A549 (cell line): ENCODE data around the gene NTSR1. TPM values are rescaled to one million over a fixed set of nuclear protein-coding genes. Genes with fewer than 3 reads are reported as not detected.

ENCODE experiments used
- ATAC-seq, 2 experiments: fragments of 200-7000 bp in 1 of 2; fragments of >200 bp in 1 of 2; cut with Nextera tagmentation in 1 of 2; cut with Tn5 transposase in 1 of 2; 3 replicates each; pipeline versions ENCODE4 v1.8.0 to v1.9.1; 2018 to 2020; ENCODE audit warnings: mild to moderate bottlenecking in 1 of 2, moderate library complexity in 1 of 2
- CTCF ChIA-PET: fragments of 300-600 bp; sonication (Branson Sonifier 250); formaldehyde crosslinking; extraction: SDS; loops from one replicate; lab custom pipeline; 2021; ENCODE audit warnings: antibody characterized with exemption, inconsistent platforms; lab: Yijun Ruan, JAX
- POLR2A ChIA-PET: fragments of 350-600 bp; formaldehyde crosslinking; extraction: SDS; loops from one replicate; lab custom pipeline; 2021; ENCODE audit warnings: antibody characterized with exemption, inconsistent platforms; lab: Yijun Ruan, JAX
- DNase-seq, 2 experiments: peaks; one replicate each; pipeline versions ENCODE4 v3.0.0 to v3.0.0-alpha.2; 2011 to 2016; ENCODE audit warnings: low read depth in 1 of 2, low spot score in 1 of 2
- FAIRE-seq: peaks from 2 replicates; lab custom pipeline; 2011; peaks lifted over from hg19 to GRCh38; lab: Jason Lieb, UNC
- H3K27ac ChIP-seq, 2 experiments: fragments of >200 bp; sonication (Bioruptor Twin); formaldehyde crosslinking; 3 replicates each; pipeline ENCODE4 v1.5.1; 2016 to 2017
- H3K4me1 ChIP-seq: fragments of >200 bp; sonication (Bioruptor Twin); formaldehyde crosslinking; 3 replicates; pipeline ENCODE4 v1.6.1; 2016
- H3K4me2 ChIP-seq: fragments of >200 bp; sonication (Bioruptor Twin); formaldehyde crosslinking; 3 replicates; pipeline ENCODE4 v1.6.1; 2016
- H3K4me3 ChIP-seq: fragments of >200 bp; sonication (Bioruptor Twin); formaldehyde crosslinking; 3 replicates; pipeline ENCODE4 v1.5.1; 2016
- H3K9me3 ChIP-seq: fragments of >200 bp; sonication (Bioruptor Twin); formaldehyde crosslinking; 3 replicates; pipeline ENCODE4 v1.6.1; 2016
- CBX8 ChIP-seq: fragments of 200-600 bp; sonication (generic); IDR thresholded peaks from 2 replicates; pipeline ENCODE4 v1.6.1; 2016
- CEBPB ChIP-seq, 2 experiments: fragments of >200 bp in 1 of 2; sonication (Bioruptor Twin) in 1 of 2; formaldehyde crosslinking in 1 of 2; IDR thresholded peaks; 2 replicates each; pipeline ENCODE4 v1.6.1; 2012 to 2016
- CHD2 ChIP-seq: fragments of 150-350 bp; IDR thresholded peaks from 2 replicates; pipeline ENCODE4 v1.6.1; 2014; ENCODE audit warnings: low read length; ENCODE audit not compliant: partially characterized antibody
- CHD4 ChIP-seq: fragments of 200-600 bp; sonication (generic); IDR thresholded peaks from 2 replicates; pipeline ENCODE4 v1.6.1; 2016; ENCODE audit warnings: antibody characterized with exemption, mild to moderate bottlenecking, borderline replicate concordance
- E2F6 ChIP-seq: IDR thresholded peaks from 2 replicates; pipeline ENCODE4 v1.6.1; 2012; ENCODE audit warnings: low read depth, borderline replicate concordance
- EHF ChIP-seq: fragments of 250-450 bp; sonication (Bioruptor Pico); IDR thresholded peaks from 2 replicates; pipeline ENCODE4 v1.5.0; 2020; ENCODE audit warnings: mild to moderate bottlenecking
- EHMT2 ChIP-seq: fragments of 200-600 bp; sonication (generic); IDR thresholded peaks from 2 replicates; pipeline ENCODE4 v1.6.1; 2016; ENCODE audit warnings: antibody characterized with exemption, low read depth, mild to moderate bottlenecking, moderate library complexity
- FOSB ChIP-seq: fragments of 250-450 bp; sonication (Bioruptor Pico); IDR thresholded peaks from 2 replicates; pipeline ENCODE4 v1.5.0; 2020; ENCODE audit warnings: mild to moderate bottlenecking, moderate library complexity
- FOXS1 ChIP-seq: fragments of 250-450 bp; sonication (Bioruptor Pico); IDR thresholded peaks from 2 replicates; pipeline ENCODE4 v1.5.0; 2020; ENCODE audit warnings: mild to moderate bottlenecking, moderate library complexity
- HDAC2 ChIP-seq: fragments of 200-600 bp; sonication (generic); IDR thresholded peaks from 2 replicates; pipeline ENCODE4 v1.6.1; 2016
- HOXA7 ChIP-seq: fragments of 250-450 bp; sonication (Bioruptor Pico); IDR thresholded peaks from 2 replicates; pipeline ENCODE4 v1.5.0; 2020; ENCODE audit warnings: mild to moderate bottlenecking, moderate library complexity
- HOXB13 ChIP-seq: fragments of 250-450 bp; sonication (Bioruptor Pico); IDR thresholded peaks from 2 replicates; pipeline ENCODE4 v1.5.0; 2020; ENCODE audit warnings: low read depth, mild to moderate bottlenecking, moderate library complexity
- JUNB ChIP-seq: fragments of >200 bp; sonication (Bioruptor Twin); formaldehyde crosslinking; IDR thresholded peaks from 2 replicates; pipeline ENCODE4 v1.6.1; 2016
- KDM1A ChIP-seq: fragments of 200-600 bp; sonication (generic); IDR thresholded peaks from 2 replicates; pipeline ENCODE4 v1.6.1; 2016; ENCODE audit warnings: low read depth, mild to moderate bottlenecking
- MAFK ChIP-seq: fragments of 450-650 bp; IDR thresholded peaks from 2 replicates; pipeline ENCODE4 v1.6.1; 2014; ENCODE audit not compliant: partially characterized antibody
- NPAS2 ChIP-seq: fragments of 250-450 bp; sonication (Bioruptor Pico); IDR thresholded peaks from 2 replicates; pipeline ENCODE4 v1.8.0; 2022; ENCODE audit warnings: mild to moderate bottlenecking, moderate library complexity, borderline replicate concordance
- POLR2A ChIP-seq: IDR thresholded peaks from 2 replicates; pipeline ENCODE4 v1.6.1; 2012; ENCODE audit warnings: mild to moderate bottlenecking, low read length
- RAD21 ChIP-seq, 2 experiments: fragments of >200 bp in 1 of 2; sonication (Bioruptor Twin) in 1 of 2; formaldehyde crosslinking in 1 of 2; IDR thresholded peaks in 1 of 2; conservative IDR thresholded peaks in 1 of 2; 2 replicates in 1 of 2; 3 replicates in 1 of 2; pipeline ENCODE4 v1.6.1; 2012 to 2018; ENCODE audit warnings: inconsistent platforms in 1 of 2
- RARB ChIP-seq: fragments of 250-450 bp; sonication (Bioruptor Pico); IDR thresholded peaks from 2 replicates; pipeline ENCODE4 v1.8.0; 2021; ENCODE audit warnings: mild to moderate bottlenecking, moderate library complexity
- RCOR1 ChIP-seq: fragments of 150-350 bp; IDR thresholded peaks from 2 replicates; pipeline ENCODE4 v1.6.1; 2014; ENCODE audit warnings: antibody characterized with exemption, low read length, low read depth
- TFCP2L1 ChIP-seq: fragments of 250-450 bp; sonication (Bioruptor Pico); IDR thresholded peaks from 2 replicates; pipeline ENCODE4 v1.5.0; 2021; ENCODE audit warnings: mild to moderate bottlenecking
- ZSCAN20 ChIP-seq: fragments of 250-450 bp; sonication (Bioruptor Pico); IDR thresholded peaks from 2 replicates; pipeline ENCODE4 v1.8.0; 2022; ENCODE audit warnings: mild to moderate bottlenecking, moderate library complexity
- WGBS: methylation state at CpG from one replicate; pipeline ENCODE4 v1.1.6; 2017; ENCODE audit errors: missing lambda C conversion rate; 5-methylcytosine and 5-hydroxymethylcytosine counted together
- polyA plus RNA-seq, 4 experiments: library from polyadenylated mRNA; depleted of rRNA in 3 of 4; stranded (reverse); fragments of >200 nt; fragmentation: RNase III in 1 of 4; extraction: RNeasy Plus Mini Kit Qiagen cat#74134 plus additional on column Dnase treatment in 1 of 4; gene quantifications; 2 replicates in 3 of 4; 3 replicates in 1 of 4; pipeline ENCODE4 v1.2.3, GENCODE V29; 2011 to 2017
- TF ChIP-seq, protein P1 (sequence below): fragments of 450-650 bp; IDR thresholded peaks from 2 replicates; pipeline ENCODE4 v1.6.1; 2014; ENCODE audit warnings: antibody characterized with exemption

NTSR1 gene
- polyA plus RNA-seq, 2 of the 4 experiments (the other 2 are of a cell fraction): 0.03 TPM; not detected in 1

GRCh38 chr20:62678553-62678952, 30.1 kb upstream of the NTSR1 start:
- ATAC-seq (no peak), FAIRE-seq (no peak), DNase-seq (no peak)
- Histone ChIP-seq H3K4me1 (no peaks in the 10 kb centered on the region), H3K9me3 (peaks cover 11% of the 10 kb centered on the region), H3K4me2 (no peak overlapping the region), H3K4me3 (no peak overlapping the region), H3K27ac (no peak overlapping the region)
- CTCF ChIA-PET: interaction anchor here (0.7 to 3.0 kb wide), 8 partner anchors 9 to 184 kb away, joined by 3 to 23 read pairs (median 3); no protein-coding TSS in a partner anchor
- 25% methylated on average over 9 of the region's 9 CpGs for WGBS
- TF ChIP-seq ZSCAN20 (CRISPR knock-in tag): no peak
- TF ChIP-seq EHMT2: no peak
- no peak for TF ChIP-seq FOXS1 (CRISPR knock-in tag)
- no peak for TF ChIP-seq E2F6
- TF ChIP-seq NPAS2 (CRISPR knock-in tag): no peak
- TF ChIP-seq HOXB13 (CRISPR knock-in tag): no peak
- TF ChIP-seq EHF (CRISPR knock-in tag): no peak
- TF ChIP-seq, protein P1, sequence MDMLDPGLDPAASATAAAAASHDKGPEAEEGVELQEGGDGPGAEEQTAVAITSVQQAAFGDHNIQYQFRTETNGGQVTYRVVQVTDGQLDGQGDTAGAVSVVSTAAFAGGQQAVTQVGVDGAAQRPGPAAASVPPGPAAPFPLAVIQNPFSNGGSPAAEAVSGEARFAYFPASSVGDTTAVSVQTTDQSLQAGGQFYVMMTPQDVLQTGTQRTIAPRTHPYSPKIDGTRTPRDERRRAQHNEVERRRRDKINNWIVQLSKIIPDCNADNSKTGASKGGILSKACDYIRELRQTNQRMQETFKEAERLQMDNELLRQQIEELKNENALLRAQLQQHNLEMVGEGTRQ: no peak
- no peak for TF ChIP-seq TFCP2L1 (CRISPR knock-in tag)
- no peak for TF ChIP-seq KDM1A
- no peak for TF ChIP-seq CBX8
- no peak for TF ChIP-seq CEBPB (IDR thresholded peaks at IDR 0.05)
- no peak for TF ChIP-seq JUNB
- TF ChIP-seq FOSB: no peak
- no peak for TF ChIP-seq HOXA7
- TF ChIP-seq MAFK: no peak
- POLR2A ChIA-PET: no interaction called here

GRCh38 chr20:62679978-62680589, 28.6 kb upstream of the NTSR1 start:
- Histone ChIP-seq H3K9me3 (peaks cover 11% of the 10 kb centered on the region), H3K27ac (no peak overlapping the region)
- ATAC-seq: no peak
- TF ChIP-seq RARB (CRISPR knock-in tag) (no peak), TFCP2L1 (CRISPR knock-in tag) (no peak), CHD4 (no peak)
- TF ChIP-seq, all 56 proteins: peak for 0
- 67% methylated on average over 11 of the region's 11 CpGs for WGBS
- Histone ChIP-seq H3K4me2 (no peak overlapping the region), H3K4me3 (no peak overlapping the region), H3K4me1 (no peaks in the 10 kb centered on the region)
- FAIRE-seq: no peak
- no peak for DNase-seq
- POLR2A ChIA-PET: no interaction called here
- CTCF ChIA-PET: interaction anchor here (0.6 to 3.0 kb wide), 4 partner anchors 12 to 269 kb away, joined by 4 to 23 read pairs (median 4); no protein-coding TSS in a partner anchor

DNA sequence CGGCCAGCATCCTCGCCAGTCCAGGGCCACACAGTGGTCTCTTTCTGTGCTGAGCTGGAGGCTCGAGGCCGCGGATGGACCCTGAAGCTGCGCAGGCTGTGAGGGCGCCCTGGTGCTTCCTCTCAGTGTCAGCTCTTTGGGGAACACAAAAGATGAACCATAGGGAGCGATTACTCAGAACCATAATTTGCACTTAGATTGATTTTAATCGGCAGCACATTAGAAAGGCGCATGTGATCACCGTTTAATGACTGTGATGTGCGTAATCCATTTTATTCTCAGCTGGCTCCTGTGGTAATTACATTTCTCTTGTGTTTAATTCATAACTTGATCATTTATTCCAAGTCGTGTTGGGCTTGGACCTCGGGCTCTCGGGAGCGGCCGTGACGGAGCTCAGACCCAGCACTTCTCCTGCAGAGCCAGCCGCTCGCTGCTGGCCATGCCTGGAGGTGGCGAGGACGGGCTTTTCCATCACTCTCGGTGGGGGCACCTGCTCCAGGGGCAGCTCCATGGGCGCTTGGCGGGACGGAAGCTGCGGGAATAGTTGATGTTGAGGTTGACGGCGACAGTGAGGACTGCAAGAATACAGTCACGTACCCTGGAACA, 25.6 kb upstream of the NTSR1 start:
- H3K9me3 ChIP-seq: peaks cover 11% of the 10 kb centered on the region
- ChIA-PET POLR2A (no interaction called here), CTCF (interaction anchor here (0.7 to 1.5 kb wide), 4 partner anchors 15 to 108 kb away, joined by 3 to 8 read pairs (median 4); no protein-coding TSS in a partner anchor)
- FAIRE-seq: no peak
- no peaks in the 10 kb centered on the region for H3K4me1 ChIP-seq
- no peak overlapping the region for H3K4me2 ChIP-seq
- no peak overlapping the region for H3K27ac ChIP-seq
- TF ChIP-seq RAD21 (conservative IDR thresholded peaks at IDR 0.05 in 1 of 2, IDR thresholded peaks at IDR 0.05 in 1 of 2): no peak
- TF ChIP-seq RCOR1: no peak
- TF ChIP-seq POLR2A: no peak
- no peak for TF ChIP-seq CHD2
- no peak for TF ChIP-seq HDAC2
- DNase-seq: no peak
- no peak overlapping the region for H3K4me3 ChIP-seq
- 60% methylated on average over 26 of the region's 30 CpGs for WGBS
- no peak for ATAC-seq
